Lower leg skin (tissue), 4 donors: ENCODE measurements around the gene TNNT1. TPM values are rescaled to one million over a fixed set of nuclear protein-coding genes. Genes with fewer than 3 reads are reported as not detected.

ENCODE experiments used
- DNase-seq, 2 donors: peaks; one replicate each; pipeline ENCODE4 v3.0.0-alpha.2; 2019; ENCODE audit warnings: low spot score in 2 of 2
- H3K4me3 ChIP-seq: fragments of 200-600 bp; sonication (generic); 2 replicates; pipeline ENCODE4 v1.5.1; 2017; ENCODE audit warnings: mild to moderate bottlenecking, low read depth; ENCODE audit not compliant: poor library complexity, severe bottlenecking
- POLR2A ChIP-seq, 2 donors: fragments of 450-650 bp; IDR thresholded peaks; one replicate each; pipeline ENCODE4 v1.6.1; 2016 to 2017; ENCODE audit warnings: antibody characterized with exemption in 2 of 2, mild to moderate bottlenecking in 1 of 2, moderate library complexity in 1 of 2
- WGBS, 2 donors: methylation state at CpG; one replicate each; pipeline ENCODE4 v1.1.5; 2018; 5-methylcytosine and 5-hydroxymethylcytosine counted together
- intact Hi-C: fragments of 100-400 bp; cut with DNase I; formaldehyde crosslinking; loops from one replicate; pipeline ENCODE4 v1.15.0; 2023; ENCODE audit warnings: low total_unique reads
- total RNA-seq, 4 donors: library from RNA; depleted of rRNA; stranded (reverse); fragments of >200 nt; gene quantifications; one replicate each; pipeline ENCODE4 v1.1.0, GENCODE V29; 2016
- TF ChIP-seq, protein P1 (sequence below), 3 donors: fragments of 450-650 bp; IDR thresholded peaks; one replicate each; pipeline ENCODE4 v1.5.1; 2016; ENCODE audit warnings: antibody characterized with exemption in 3 of 3, mild to moderate bottlenecking in 3 of 3, moderate library complexity in 2 of 3

TNNT1 gene
- total RNA-seq, 4 donors from 2014 or later = 24.0 to 56.1 (median 42.6) TPM

DNA sequence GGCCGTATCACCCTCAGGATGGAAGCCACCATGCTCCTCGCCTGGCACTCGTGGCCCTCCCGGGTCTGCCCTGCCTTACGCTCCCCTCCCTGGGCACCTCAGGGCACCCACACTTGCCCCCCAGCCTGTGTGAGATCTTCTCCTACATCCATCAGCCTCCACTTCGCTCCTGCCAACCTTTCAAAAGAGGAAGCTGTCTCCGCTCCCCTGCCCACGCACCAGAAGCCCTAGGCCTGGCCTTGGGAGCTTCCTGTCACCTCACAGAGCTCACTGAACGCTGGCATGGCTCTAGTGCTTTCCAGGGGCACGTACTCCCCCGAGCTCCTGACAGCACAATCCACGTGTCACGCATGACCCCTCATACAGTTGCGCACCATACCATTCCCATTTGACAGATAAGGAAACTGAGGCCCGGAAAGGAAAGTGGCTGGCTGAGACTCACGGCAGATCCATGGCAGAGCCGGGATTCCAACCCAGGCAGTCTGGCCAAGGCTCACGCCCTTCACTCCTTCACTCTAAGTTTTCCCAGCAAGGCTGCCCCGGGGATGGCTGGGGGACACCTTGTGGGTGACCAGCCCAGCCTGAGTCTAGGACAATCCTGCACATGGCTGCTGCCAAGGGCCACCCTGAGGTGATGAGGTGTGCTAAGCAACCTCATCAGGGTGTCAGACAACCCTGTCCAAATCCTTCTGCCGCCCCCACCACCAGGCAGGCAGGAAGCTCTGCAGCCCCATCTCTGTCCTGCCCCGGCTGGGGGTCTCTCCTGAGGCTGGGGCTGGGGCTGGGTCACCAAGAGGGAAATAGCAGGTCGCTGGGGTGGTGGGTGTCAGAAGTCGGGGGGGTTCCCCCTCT is 50.9 kb downstream of the TNNT1 start:
- intact Hi-C loops = no loop called here
- no peak for TF ChIP-seq POLR2A (IDR thresholded peaks at IDR 0.05)
- TF ChIP-seq, protein P1, sequence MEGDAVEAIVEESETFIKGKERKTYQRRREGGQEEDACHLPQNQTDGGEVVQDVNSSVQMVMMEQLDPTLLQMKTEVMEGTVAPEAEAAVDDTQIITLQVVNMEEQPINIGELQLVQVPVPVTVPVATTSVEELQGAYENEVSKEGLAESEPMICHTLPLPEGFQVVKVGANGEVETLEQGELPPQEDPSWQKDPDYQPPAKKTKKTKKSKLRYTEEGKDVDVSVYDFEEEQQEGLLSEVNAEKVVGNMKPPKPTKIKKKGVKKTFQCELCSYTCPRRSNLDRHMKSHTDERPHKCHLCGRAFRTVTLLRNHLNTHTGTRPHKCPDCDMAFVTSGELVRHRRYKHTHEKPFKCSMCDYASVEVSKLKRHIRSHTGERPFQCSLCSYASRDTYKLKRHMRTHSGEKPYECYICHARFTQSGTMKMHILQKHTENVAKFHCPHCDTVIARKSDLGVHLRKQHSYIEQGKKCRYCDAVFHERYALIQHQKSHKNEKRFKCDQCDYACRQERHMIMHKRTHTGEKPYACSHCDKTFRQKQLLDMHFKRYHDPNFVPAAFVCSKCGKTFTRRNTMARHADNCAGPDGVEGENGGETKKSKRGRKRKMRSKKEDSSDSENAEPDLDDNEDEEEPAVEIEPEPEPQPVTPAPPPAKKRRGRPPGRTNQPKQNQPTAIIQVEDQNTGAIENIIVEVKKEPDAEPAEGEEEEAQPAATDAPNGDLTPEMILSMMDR (IDR thresholded peaks at IDR 0.05) = no peak
- WGBS, 2 donors = 93 to 95% methylated on average over 21 to 23 of the region's 23 CpGs
- no peak for DNase-seq
- H3K4me3 ChIP-seq = no peak overlapping the region

DNA sequence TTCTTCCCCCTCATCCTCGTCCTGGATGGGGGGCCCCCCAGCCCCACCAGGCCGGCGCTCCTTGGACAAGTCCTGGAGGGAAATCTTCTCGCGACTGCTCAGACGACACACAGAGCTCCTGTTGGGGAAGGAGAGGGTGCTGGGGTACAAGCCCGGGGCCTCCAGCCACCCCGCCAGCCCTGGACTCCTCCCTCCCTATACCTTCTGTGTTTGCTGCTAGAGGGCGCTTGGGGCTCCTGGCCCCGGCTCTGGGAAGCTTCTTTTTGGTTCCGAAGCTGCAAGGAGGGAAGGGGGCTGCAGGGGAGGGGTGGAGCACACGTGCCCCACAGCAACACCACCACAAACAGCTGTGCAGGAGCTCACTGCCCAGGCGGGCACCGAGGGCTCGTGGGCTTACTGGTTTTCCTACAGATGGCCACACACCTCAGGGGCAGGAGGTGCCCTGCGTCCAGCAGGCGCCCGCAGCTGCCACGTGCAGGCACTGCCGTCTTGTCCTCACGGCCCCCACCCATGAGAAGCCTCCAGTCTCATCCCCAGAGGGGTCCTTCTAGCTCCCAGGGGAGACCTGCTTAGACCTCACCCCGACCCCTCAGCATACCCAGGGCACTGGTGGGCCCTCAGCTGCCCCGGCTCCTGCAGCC is 52.8 kb downstream of the TNNT1 start:
- no peak overlapping the region for H3K4me3 ChIP-seq
- no peak for DNase-seq
- 82 to 86% methylated on average over 20 to 23 of the region's 23 CpGs for WGBS, 2 donors
- TF ChIP-seq, protein P1 (IDR thresholded peaks at IDR 0.05) = no peak
- no peak for TF ChIP-seq POLR2A (IDR thresholded peaks at IDR 0.05)
- intact Hi-C loops = no loop called here

DNA sequence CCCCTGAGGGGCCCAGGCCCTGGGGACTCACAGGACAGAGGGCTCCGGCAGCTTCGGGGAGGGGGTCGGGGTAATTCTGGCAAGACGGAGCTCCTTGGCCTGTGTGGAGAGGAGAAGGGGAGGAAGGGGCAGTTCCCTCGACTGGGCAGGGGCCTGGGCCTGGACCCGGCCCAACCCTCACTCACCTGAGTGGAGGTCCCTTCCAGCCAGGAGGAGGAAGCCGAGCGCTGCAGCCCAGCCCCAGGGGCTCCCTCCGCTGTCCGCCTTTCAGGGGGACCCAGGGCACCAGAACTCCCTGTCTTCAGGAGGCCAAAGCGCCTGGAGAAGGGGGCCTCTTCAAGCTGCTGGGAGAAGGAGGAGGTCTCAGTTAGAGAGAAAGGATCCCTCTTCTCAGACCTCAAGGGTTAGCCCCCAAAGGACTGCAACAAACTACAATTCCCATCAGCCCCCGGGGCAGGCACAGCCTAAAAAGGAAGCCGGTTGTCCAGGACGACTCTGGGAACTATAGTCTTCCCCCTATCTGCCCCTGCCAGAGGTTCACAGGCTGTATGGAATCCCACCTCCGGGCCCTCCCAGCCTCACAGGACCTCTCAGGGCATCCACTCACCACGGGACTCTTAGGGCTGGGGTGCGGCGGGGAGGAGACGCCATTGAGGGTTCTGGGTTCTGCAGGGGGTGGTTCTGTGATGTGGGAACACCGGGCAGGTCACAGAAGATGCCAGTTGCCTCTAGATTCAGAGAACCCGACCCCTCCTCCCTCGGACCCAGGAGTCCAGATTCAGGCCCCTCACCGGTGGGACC is 53.5 kb downstream of the TNNT1 start:
- DNase-seq = no peak
- H3K4me3 ChIP-seq = no peak overlapping the region
- TF ChIP-seq, protein P1 (IDR thresholded peaks at IDR 0.05) = no peak
- no peak for TF ChIP-seq POLR2A (IDR thresholded peaks at IDR 0.05)
- intact Hi-C loops = no loop called here
- WGBS, 2 donors = 85 to 88% methylated on average over 17 to 23 of the region's 23 CpGs

DNA sequence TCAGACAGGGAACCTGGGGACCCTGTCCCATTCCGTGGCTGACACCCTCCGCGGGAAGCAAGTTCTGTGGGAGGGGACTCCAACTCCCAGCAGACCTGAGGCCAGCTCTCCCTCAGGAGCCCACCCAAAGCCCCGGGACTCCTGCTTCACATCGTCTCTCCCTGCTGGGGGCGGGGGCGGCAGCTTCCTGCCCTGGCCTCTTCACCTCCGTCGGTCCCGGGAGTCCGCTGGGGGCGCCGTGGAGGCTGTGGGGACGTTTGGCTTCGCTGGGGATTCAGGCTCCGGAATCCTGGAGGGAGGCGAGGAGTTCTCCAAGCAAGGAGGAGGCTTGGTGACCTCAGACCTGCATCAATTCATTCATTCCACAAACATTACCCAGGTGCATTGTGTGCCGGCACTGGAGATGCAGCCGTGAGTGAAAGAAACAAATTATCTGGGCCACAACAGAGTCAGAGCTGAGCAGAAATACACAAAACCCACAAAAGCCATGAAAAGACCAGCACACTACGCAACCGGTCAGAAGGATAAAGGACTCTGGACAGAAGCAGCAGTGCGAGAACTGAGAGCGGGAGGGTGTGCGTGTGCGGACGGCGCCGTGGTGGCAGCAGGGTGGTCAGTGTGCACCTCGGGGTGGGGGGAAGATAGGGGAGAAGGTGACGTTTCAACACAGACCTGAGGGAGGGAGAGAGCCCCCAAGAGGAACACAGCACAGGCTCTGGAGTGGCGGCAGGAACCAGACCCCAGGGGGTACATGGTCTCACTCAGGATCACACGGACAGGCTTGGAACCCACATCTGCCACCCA is 54.3 kb downstream of the TNNT1 start:
- TF ChIP-seq, protein P1 (IDR thresholded peaks at IDR 0.05) = no peak
- TF ChIP-seq POLR2A (IDR thresholded peaks at IDR 0.05) = no peak
- 89 to 93% methylated on average over 30 to 32 of the region's 32 CpGs for WGBS, 2 donors
- H3K4me3 ChIP-seq = no peak overlapping the region
- intact Hi-C loops = no loop called here
- no peak for DNase-seq
